Stomach (tissue), 4 donors: ENCODE data around the gene KLHL2.

ENCODE experiments used
- EP300 ChIP-seq: sonication (generic); formaldehyde crosslinking; IDR thresholded peaks from one replicate; pipeline ENCODE4 v1.6.1; 2017; ENCODE audit warnings: antibody characterized with exemption
- TF ChIP-seq, protein P1 (sequence below), 7 experiments: fragments of 450-650 bp in 4 of 7; fragments of 200-600 bp in 3 of 7; sonication (generic) in 3 of 7; IDR thresholded peaks; one replicate each; pipeline ENCODE4 v1.5.1; 2016 to 2019; ENCODE audit warnings: antibody characterized with exemption in 7 of 7, control low read depth in 2 of 7, mild to moderate bottlenecking in 1 of 7

DNA sequence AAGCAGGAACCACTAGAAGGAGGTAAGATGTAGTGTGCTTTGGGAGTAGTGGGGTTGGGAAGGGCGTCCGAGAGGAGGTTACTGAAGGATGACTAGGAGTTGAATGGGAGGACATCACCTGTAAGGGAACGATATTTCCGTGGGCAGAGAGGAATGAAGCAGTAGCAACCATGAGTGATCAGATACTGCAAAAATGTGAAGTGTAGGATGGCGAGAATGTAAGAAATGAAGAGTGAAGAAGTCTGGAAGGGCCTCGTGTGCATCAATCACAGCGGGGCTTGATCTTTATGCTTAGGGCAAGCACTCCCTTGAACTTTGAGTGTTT, 120.7 kb downstream of the KLHL2 start:
- TF ChIP-seq, protein P1, sequence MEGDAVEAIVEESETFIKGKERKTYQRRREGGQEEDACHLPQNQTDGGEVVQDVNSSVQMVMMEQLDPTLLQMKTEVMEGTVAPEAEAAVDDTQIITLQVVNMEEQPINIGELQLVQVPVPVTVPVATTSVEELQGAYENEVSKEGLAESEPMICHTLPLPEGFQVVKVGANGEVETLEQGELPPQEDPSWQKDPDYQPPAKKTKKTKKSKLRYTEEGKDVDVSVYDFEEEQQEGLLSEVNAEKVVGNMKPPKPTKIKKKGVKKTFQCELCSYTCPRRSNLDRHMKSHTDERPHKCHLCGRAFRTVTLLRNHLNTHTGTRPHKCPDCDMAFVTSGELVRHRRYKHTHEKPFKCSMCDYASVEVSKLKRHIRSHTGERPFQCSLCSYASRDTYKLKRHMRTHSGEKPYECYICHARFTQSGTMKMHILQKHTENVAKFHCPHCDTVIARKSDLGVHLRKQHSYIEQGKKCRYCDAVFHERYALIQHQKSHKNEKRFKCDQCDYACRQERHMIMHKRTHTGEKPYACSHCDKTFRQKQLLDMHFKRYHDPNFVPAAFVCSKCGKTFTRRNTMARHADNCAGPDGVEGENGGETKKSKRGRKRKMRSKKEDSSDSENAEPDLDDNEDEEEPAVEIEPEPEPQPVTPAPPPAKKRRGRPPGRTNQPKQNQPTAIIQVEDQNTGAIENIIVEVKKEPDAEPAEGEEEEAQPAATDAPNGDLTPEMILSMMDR (IDR thresholded peaks at IDR 0.05): no peak
- TF ChIP-seq EP300: no peak
